Mononuclear cell (primary cell): Measurements from ENCODE around the gene FBXW12. TPM values are rescaled to one million over a fixed set of nuclear protein-coding genes. Genes with fewer than 3 reads are reported as not detected.

Experiments used
- H3K27me3 ChIP-seq: 2 replicates; pipeline ENCODE4 v1.6.0; 2011; ENCODE audit warnings: low read length, control low read depth; ENCODE audit not compliant: insufficient read depth
- H3K4me1 ChIP-seq: 2 replicates; pipeline ENCODE4 v1.5.1; 2011; ENCODE audit warnings: mild to moderate bottlenecking, low read length, control low read depth; ENCODE audit not compliant: insufficient read depth
- H3K4me3 ChIP-seq: 2 replicates; pipeline ENCODE4 v1.5.1; 2011; ENCODE audit warnings: mild to moderate bottlenecking, low read length, moderate library complexity
- H3K9me3 ChIP-seq: 2 replicates; pipeline ENCODE4 v1.5.1; 2011; ENCODE audit warnings: low read depth, mild to moderate bottlenecking, control low read depth, low read length
- total RNA-seq: library from RNA; depleted of rRNA; stranded (reverse); fragments of >200 nt; gene quantifications from one replicate; pipeline ENCODE4 v1.2.3, GENCODE V29; 2012

The FBXW12 gene
- total RNA-seq, 1 donor: not detected

- Histone ChIP-seq H3K9me3 (peaks cover 4% of the 10 kb centered on the region), H3K4me3 (no peak overlapping the region), H3K4me1 (no peaks in the 10 kb centered on the region), H3K27me3 (peaks cover 3% of the 10 kb centered on the region)
Observed at GRCh38 chr3:48361928-48362327, 10.1 kb upstream of the FBXW12 start.

GRCh38 chr3:48364840-48365239, 7.2 kb upstream of the FBXW12 start:
- H3K4me3 ChIP-seq: no peak overlapping the region
- peaks cover 3% of the 10 kb centered on the region for H3K27me3 ChIP-seq
- no peaks in the 10 kb centered on the region for H3K4me1 ChIP-seq
- peaks cover 4% of the 10 kb centered on the region for H3K9me3 ChIP-seq

GRCh38 chr3:48367201-48367600, 4.8 kb upstream of the FBXW12 start:
- Histone ChIP-seq H3K4me3 (no peak overlapping the region), H3K9me3 (no peaks in the 10 kb centered on the region), H3K4me1 (no peaks in the 10 kb centered on the region)

GRCh38 chr3:48369693-48370332, 2.2 kb upstream of the FBXW12 start:
- Histone ChIP-seq H3K27me3 (no peaks in the 10 kb centered on the region), H3K9me3 (no peaks in the 10 kb centered on the region), H3K4me3 (no peak overlapping the region), H3K4me1 (no peaks in the 10 kb centered on the region)

More at GRCh38 chr3:48367201-48367600, 4.8 kb upstream of the FBXW12 start:
- no peaks in the 10 kb centered on the region for H3K27me3 ChIP-seq

- Histone ChIP-seq H3K9me3 (no peaks in the 10 kb centered on the region), H3K4me3 (no peak overlapping the region)
Observed at GRCh38 chr3:48370333-48370713, 1.7 kb upstream of the FBXW12 start.

GRCh38 chr3:48372377-48372770, 355 bp downstream of the FBXW12 start:
- Histone ChIP-seq H3K27me3 (no peaks in the 10 kb centered on the region), H3K4me3 (no peak overlapping the region), H3K4me1 (no peaks in the 10 kb centered on the region), H3K9me3 (no peaks in the 10 kb centered on the region)

More at GRCh38 chr3:48370333-48370713, 1.7 kb upstream of the FBXW12 start:
- no peaks in the 10 kb centered on the region for H3K4me1 ChIP-seq
- no peaks in the 10 kb centered on the region for H3K27me3 ChIP-seq

- Histone ChIP-seq H3K27me3 (no peaks in the 10 kb centered on the region), H3K4me1 (no peaks in the 10 kb centered on the region), H3K4me3 (no peak overlapping the region), H3K9me3 (no peaks in the 10 kb centered on the region)
Observed at GRCh38 chr3:48372862-48373435, 930 bp downstream of the FBXW12 start.

GRCh38 chr3:48387634-48388033, 15.6 kb downstream of the FBXW12 start:
- H3K4me1 ChIP-seq: no peaks in the 10 kb centered on the region
- H3K9me3 ChIP-seq: no peaks in the 10 kb centered on the region
- H3K27me3 ChIP-seq: peaks cover 9% of the 10 kb centered on the region
- no peak overlapping the region for H3K4me3 ChIP-seq

- Histone ChIP-seq H3K9me3 (no peaks in the 10 kb centered on the region), H3K4me3 (no peak overlapping the region), H3K4me1 (no peaks in the 10 kb centered on the region), H3K27me3 (peaks cover 9% of the 10 kb centered on the region)
Observed at GRCh38 chr3:48388966-48389365, 16.9 kb downstream of the FBXW12 start.

GRCh38 chr3:48394391-48394790, 22.4 kb downstream of the FBXW12 start:
- no peak overlapping the region for H3K4me3 ChIP-seq
- H3K9me3 ChIP-seq: no peaks in the 10 kb centered on the region
- peaks cover 7% of the 10 kb centered on the region for H3K4me1 ChIP-seq
- H3K27me3 ChIP-seq: no peaks in the 10 kb centered on the region

GRCh38 chr3:48395714-48396113, 23.7 kb downstream of the FBXW12 start:
- peaks cover 7% of the 10 kb centered on the region for H3K4me1 ChIP-seq
- H3K27me3 ChIP-seq: no peaks in the 10 kb centered on the region
- no peak overlapping the region for H3K4me3 ChIP-seq
- no peaks in the 10 kb centered on the region for H3K9me3 ChIP-seq

- peaks cover 7% of the 10 kb centered on the region for H3K4me1 ChIP-seq
- H3K27me3 ChIP-seq: no peaks in the 10 kb centered on the region
- no peak overlapping the region for H3K4me3 ChIP-seq
- H3K9me3 ChIP-seq: no peaks in the 10 kb centered on the region
Observed at GRCh38 chr3:48397767-48398681, 26.0 kb downstream of the FBXW12 start.

- peaks cover 7% of the 10 kb centered on the region for H3K4me1 ChIP-seq
- H3K27me3 ChIP-seq: no peaks in the 10 kb centered on the region
- no peaks in the 10 kb centered on the region for H3K9me3 ChIP-seq
- no peak overlapping the region for H3K4me3 ChIP-seq
Observed at GRCh38 chr3:48398701-48399386, 26.8 kb downstream of the FBXW12 start.

- Histone ChIP-seq H3K4me1 (peaks cover 7% of the 10 kb centered on the region), H3K27me3 (no peaks in the 10 kb centered on the region), H3K4me3 (no peak overlapping the region), H3K9me3 (no peaks in the 10 kb centered on the region)
Observed at GRCh38 chr3:48399387-48400172, 27.6 kb downstream of the FBXW12 start.
